ENCODE data around the gene ZNF326.

Gene ZNF326

GRCh38 chr1:89994805-89995597 is at the start of gene ZNF326:
TSS of gene ZNF326 (plus strand) at chr1:89995110. CDS start at chr1:89995258, 148 bp downstream.
- peak; percentile 93 for DNase-seq (ENCODE audit: low read depth)
- TF ChIP-seq, protein P1, sequence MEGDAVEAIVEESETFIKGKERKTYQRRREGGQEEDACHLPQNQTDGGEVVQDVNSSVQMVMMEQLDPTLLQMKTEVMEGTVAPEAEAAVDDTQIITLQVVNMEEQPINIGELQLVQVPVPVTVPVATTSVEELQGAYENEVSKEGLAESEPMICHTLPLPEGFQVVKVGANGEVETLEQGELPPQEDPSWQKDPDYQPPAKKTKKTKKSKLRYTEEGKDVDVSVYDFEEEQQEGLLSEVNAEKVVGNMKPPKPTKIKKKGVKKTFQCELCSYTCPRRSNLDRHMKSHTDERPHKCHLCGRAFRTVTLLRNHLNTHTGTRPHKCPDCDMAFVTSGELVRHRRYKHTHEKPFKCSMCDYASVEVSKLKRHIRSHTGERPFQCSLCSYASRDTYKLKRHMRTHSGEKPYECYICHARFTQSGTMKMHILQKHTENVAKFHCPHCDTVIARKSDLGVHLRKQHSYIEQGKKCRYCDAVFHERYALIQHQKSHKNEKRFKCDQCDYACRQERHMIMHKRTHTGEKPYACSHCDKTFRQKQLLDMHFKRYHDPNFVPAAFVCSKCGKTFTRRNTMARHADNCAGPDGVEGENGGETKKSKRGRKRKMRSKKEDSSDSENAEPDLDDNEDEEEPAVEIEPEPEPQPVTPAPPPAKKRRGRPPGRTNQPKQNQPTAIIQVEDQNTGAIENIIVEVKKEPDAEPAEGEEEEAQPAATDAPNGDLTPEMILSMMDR (IDR thresholded peaks at IDR 0.05; ENCODE audit: control insufficient read depth, extremely low read depth, insufficient read depth): peak; percentile 24; the same call in 1 of the 2 replicates
- H3K4me3 ChIP-seq (ENCODE audit: low read depth, low read length): peak within 1 kb of the TSS; percentile 87

DNA sequence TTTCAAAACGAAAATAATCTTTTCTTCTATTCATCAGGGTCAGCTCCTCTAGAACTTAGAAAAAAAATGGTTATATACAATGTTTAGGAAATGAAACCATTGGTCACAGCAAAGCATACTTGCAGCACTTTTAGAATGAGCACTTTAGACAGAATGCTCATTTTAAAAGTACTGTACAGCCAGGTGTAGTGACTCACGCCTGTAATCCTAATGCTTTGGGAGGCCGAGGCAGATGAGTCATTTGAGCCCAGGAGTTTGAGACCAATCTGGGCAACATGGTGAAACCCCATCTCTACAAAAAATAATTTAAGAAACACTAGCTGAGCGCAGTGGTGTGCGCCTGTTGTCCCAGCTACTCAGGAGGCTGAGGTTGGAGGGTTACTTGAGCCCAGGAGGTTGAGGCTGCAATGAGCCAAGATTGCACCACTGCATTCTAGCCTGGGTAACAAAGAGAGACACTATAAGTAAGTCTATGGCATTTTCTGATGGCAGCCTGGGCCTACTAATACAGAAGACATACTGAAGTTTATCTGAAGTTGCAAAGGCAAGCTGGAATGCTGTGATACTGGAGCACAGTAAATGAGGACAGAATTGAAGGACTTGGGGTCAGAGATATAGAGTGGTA is 48.9 kb upstream of the ZNF326 start:
- no peak for DNase-seq (ENCODE audit: low read depth)
- H3K4me3 ChIP-seq (ENCODE audit: low read depth, low read length): no peak overlapping the region
- TF ChIP-seq, protein P1 (IDR thresholded peaks at IDR 0.05; ENCODE audit: control insufficient read depth, extremely low read depth, insufficient read depth): no peak

- DNase-seq (ENCODE audit: low read depth): peak; percentile 28
- H3K4me3 ChIP-seq (ENCODE audit: low read depth, low read length): no peak overlapping the region
- TF ChIP-seq, protein P1 (IDR thresholded peaks at IDR 0.05; ENCODE audit: control insufficient read depth, extremely low read depth, insufficient read depth): no peak
These were observed 48.4 kb upstream of the ZNF326 start for GRCh38 chr1:89946532-89946931.

DNA sequence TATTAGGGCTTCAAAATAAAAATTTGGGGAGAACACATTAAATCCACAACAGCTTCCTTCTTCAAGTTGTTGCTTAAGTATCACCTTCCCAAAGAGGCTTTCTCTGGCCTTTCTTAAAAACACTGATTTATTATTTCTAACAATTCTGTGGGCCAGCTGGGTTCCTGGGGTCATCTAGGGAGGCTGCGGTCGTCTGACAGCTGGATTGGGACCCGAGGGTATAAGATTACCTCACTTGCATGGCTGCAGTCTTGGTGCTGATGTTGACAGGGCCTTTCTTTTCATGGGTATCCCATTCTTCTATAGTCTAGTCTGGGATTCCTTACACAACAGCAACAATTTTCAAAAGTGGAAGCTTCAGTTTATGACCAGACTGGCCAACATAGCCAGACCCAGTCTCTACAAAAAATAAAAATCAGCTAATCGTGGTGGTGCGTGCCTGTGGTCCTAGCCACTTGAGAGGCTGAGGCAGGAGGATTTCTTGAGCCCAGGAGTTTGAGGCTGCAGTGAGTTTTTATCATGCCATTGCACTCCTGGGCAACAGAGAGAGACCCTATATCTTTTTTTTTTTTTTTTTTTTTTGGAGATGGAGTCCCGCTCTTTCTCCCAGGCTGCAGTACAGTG is 46.1 kb upstream of the ZNF326 start:
- DNase-seq (ENCODE audit: low read depth): no peak
- TF ChIP-seq, protein P1 (IDR thresholded peaks at IDR 0.05; ENCODE audit: control insufficient read depth, extremely low read depth, insufficient read depth): no peak
- no peak overlapping the region for H3K4me3 ChIP-seq (ENCODE audit: low read depth, low read length)

DNA sequence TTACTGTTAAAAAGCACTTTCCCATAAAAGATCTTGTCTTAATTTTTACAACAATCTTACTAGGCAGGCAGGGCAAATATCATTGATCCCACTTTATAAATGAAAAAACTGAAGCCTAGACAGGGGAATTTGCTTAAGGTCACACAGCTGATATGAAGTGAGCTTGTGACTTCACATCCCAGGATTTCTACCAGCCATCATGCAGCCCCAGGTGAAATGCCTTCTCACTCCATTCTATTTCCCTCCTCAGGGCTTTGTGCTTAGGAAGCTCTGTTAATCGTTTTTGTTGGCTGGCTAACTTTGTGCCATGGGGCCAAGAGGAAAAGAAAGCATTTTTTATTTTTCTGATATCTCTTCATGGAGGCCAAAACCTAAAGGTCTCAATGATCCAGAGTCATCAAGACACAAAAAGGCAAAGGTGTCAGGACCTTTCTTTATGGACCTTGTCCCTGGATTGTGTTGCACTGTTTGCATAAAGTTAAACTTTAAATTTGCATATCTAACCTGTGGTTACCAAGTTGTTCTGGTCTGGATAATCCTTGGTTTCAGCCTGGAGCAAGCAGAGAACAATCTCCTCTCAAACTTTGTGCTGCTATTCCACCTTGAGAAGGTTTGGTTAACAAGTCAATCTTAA is 44.8 kb upstream of the ZNF326 start:
- TF ChIP-seq, protein P1 (IDR thresholded peaks at IDR 0.05; ENCODE audit: control insufficient read depth, extremely low read depth, insufficient read depth): no peak
- no peak overlapping the region for H3K4me3 ChIP-seq (ENCODE audit: low read depth, low read length)
- DNase-seq (ENCODE audit: low read depth): no peak

DNA sequence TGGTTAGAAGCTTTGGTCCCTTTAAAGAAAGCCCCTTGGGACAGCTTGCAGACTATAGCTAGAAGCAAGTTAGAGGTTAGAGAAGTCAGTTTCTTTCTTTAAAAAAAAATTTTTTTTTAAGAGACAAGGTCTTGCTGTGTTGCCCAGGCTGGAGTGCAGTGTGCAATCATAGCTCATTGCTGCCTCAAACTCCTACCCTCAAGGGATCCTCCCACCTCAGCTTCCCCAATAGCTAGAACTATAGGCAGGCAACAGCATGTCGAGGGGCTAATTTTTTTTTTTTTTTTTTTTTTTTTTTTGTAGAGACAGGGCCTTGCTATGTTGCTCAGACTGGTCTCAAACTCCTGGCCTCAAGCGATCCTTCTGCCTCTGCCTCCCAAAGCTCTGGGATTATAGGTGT is 44.2 kb upstream of the ZNF326 start:
- TF ChIP-seq, protein P1 (IDR thresholded peaks at IDR 0.05; ENCODE audit: control insufficient read depth, extremely low read depth, insufficient read depth): no peak
- DNase-seq (ENCODE audit: low read depth): no peak
- H3K4me3 ChIP-seq (ENCODE audit: low read depth, low read length): no peak overlapping the region

Measured in LNCaP clone FGC (cell line).